GM12873 (cell line): ENCODE data around the gene RNF157.

Experiments used
- CTCF ChIP-seq: IDR thresholded peaks from 2 replicates; pipeline ENCODE4 v1.5.1; 2012; ENCODE audit warnings: low read depth, mild to moderate bottlenecking, moderate library complexity, low read length, control low read depth; ENCODE audit not compliant: insufficient read depth; ENCODE audit errors: missing control alignments

Gene RNF157

DNA sequence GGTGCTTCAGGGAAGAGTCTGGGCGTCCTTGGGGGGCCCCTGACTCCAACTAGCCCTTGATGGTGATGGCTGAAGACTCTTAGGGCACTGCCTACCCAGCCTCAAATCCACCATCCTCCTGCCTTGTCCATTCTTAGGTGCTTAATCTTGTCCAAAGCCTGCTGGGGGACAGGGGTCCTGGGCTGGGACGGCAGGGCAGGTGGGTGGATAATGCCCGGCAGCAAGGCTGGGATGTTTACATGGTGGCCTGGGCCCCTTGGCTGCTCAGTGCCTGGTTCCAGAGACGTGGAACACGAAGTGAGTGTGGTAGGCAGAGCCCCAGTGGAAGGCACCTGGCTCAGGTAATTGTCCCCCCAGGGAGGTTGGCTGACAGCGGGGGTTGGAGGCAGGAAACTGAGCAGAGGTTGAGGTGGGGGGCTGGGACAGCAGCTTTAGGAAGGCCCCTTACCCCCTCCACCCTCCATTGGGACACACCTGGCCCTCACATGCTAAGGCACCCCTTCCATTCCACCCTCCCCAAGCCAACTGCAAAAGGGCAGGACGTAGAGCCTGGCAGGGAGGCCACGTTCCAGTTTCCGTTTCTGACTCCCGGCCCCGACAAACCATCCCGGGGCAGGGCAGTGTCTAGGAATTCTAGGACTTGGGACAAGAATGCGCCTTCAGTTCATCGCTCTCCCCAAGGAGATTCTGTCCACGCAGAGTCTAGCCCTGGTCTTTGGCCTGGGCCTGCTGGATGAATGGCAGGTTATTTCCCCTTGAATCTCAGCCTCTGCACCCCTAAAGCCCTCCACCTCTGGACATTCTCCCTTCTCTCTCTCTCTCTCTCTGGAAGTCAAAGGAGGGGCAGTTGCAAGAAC is 101.2 kb downstream of the RNF157 start:
- no peak for TF ChIP-seq CTCF

DNA sequence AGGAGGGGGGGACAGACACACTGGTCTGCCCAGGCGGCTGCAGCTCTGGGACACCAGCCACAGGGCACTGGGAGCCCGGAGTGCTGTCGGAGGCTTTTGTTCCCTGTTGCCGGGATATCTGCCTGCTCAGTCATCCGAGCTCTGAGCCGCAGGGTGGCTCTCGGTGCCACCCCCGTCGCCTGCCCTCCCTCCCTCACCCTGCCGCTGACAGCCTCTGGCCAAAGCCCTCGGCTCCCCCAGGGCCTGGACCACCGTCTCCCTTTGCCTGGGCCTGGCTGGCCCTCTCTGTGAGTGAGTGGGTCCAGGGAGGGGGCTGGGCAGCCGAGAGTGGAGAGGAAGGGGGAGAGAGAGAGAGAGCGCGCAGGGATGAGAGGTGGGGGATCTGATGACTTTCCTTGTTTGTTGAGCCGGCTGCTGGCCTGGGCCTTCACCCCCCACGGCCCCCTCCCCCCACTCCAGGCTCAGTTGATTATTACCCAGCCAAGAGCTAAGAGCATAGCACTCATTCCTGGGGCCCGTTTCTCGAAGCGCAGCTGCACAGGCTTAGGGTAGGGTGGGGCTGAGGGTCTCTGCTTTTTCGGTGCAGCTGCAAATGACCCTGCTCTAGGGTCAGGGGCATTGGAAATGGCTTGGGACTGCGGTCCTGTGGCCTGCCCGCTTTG is 101.9 kb downstream of the RNF157 start:
- TF ChIP-seq CTCF = no peak

GRCh38 chr17:76137351-76138233 is 102.7 kb downstream of the RNF157 start:
- no peak for TF ChIP-seq CTCF

DNA sequence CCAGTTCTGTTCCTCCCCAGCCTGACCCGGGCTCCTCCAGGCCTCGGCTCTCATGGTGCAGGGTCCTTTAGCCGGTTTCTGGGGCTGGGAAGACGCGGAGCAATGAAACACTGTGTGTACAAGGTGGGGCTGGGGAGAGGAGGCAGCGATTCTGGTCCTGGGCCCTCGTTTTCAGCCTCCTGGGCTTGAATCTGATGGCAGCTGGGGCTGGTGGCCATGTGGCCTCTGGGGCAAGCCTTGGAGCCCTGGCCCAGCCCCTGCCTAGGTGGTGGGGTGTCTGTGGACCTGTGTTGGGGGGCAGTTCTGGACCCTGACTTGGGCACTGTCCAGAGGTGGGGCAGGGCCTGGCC is 103.3 kb downstream of the RNF157 start:
- TF ChIP-seq CTCF = no peak

DNA sequence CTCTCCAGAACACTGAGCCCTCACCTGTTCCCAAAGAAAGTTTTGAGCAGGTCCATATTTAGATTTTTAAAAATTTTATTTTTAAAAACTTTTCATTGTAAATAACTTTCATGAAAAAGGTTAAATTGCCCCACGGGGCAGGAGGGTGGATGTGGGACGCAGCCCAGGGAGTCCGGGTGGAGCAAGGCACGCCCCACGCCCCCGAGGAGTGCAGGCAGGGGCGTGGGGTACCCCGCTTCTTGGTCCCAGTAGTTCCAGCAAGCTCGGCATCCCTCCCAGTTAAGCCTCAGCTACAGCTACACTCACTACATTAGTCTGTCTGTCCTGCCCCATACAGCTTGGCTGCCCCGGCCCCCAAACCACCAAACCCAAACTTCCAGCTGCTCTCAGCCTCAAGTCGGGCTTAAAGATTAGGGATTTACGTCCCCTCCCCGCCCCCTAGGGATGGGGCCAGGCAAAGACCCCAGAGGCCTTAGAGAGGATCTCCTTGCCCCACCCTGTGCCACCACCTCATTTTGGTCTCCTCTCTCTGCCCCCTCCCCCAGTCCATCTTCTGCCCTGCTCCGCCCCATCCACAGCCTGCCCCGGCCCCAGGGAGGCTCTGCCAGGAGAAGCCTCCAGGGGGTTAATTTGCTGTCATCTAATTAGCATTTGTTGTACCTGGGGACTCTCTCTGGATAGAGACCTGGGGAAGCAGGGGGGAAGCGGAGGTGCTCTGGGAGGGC is 103.9 kb downstream of the RNF157 start:
- TF ChIP-seq CTCF = no peak

DNA sequence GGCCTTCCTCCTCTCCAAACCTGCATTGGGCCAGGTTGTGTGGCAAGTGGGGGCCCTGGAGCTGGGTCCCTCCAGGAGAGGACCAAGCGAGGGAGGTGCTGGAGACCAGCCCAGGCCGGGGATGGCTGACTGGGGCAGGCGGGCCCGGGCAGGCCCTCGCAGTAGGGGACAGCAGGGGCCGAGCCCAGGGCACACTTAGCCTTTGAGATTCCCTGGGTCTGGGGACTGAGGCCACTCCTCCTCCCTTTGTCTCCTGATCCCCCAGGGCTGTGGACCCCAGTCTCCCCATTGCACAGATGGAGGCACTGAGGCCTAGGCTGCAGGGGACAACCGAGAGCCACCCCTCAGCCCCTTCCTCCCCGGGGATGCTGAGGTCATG is 104.5 kb downstream of the RNF157 start:
- no peak for TF ChIP-seq CTCF
